SU-DHL-6 (cell line): ENCODE results near the gene LHFPL6.

Source experiments
- H2AFZ ChIP-seq: fragments of 200-600 bp; sonication (generic); 2 replicates; pipeline ENCODE4 v1.6.1; 2014; ENCODE audit warnings: low read depth, mild to moderate bottlenecking, moderate library complexity, mixed read lengths, antibody characterized with exemption, low read length; ENCODE audit not compliant: severe bottlenecking
- H3F3A ChIP-seq: fragments of 200-600 bp; shearing (Covaris generic); 2 replicates; pipeline ENCODE4 v1.6.0; 2016; ENCODE audit warnings: antibody characterized with exemption, mild to moderate bottlenecking; ENCODE audit not compliant: insufficient read depth
- H3K27ac ChIP-seq: fragments of 200-600 bp; sonication (generic); 2 replicates; pipeline ENCODE4 v1.5.1; 2016; ENCODE audit warnings: low read depth, mild to moderate bottlenecking, low read length, moderate library complexity, mixed read lengths
- H3K27me3 ChIP-seq: fragments of 200-600 bp; sonication (generic), shearing (Covaris generic); 2 replicates; pipeline ENCODE4 v1.6.0; 2014; ENCODE audit warnings: mild to moderate bottlenecking, low read length
- H3K36me3 ChIP-seq: fragments of 200-600 bp; sonication (generic); 2 replicates; pipeline ENCODE4 v1.6.1; 2014; ENCODE audit warnings: mild to moderate bottlenecking, low read length, mixed read lengths
- H3K4me2 ChIP-seq: fragments of 300-600, 200-600 bp; shearing (Covaris generic), sonication (generic); 2 replicates; pipeline ENCODE4 v1.6.0; 2014; ENCODE audit warnings: low read length, low read depth, mild to moderate bottlenecking; ENCODE audit not compliant: poor library complexity, severe bottlenecking
- H3K4me3 ChIP-seq: fragments of 200-600 bp; sonication (generic); 2 replicates; pipeline ENCODE4 v1.5.1; 2014; ENCODE audit warnings: antibody characterized with exemption, low read length, mild to moderate bottlenecking, mixed read lengths; ENCODE audit not compliant: insufficient read depth, poor library complexity, severe bottlenecking
- H3K79me2 ChIP-seq: fragments of 200-600 bp; sonication (generic); 2 replicates; pipeline ENCODE4 v1.6.1; 2014; ENCODE audit warnings: mild to moderate bottlenecking, low read length, moderate library complexity; ENCODE audit not compliant: insufficient read depth
- H3K9ac ChIP-seq: fragments of 200-600 bp; sonication (generic); 2 replicates; pipeline ENCODE4 v1.7.0; 2014; ENCODE audit warnings: mild to moderate bottlenecking, low read length
- H3K9me2 ChIP-seq: fragments of 200-600 bp; sonication (generic); replicated peaks from 2 replicates; pipeline ENCODE4 v1.6.1; 2014; ENCODE audit warnings: low read length; ENCODE audit not compliant: insufficient read depth
- H3K9me3 ChIP-seq: fragments of 200-600 bp; sonication (generic); 2 replicates; pipeline ENCODE4 v1.6.1; 2014; ENCODE audit warnings: low read length, mixed read lengths; ENCODE audit not compliant: insufficient read depth
- H4K20me1 ChIP-seq: fragments of 200-600 bp; sonication (generic); 2 replicates; pipeline ENCODE4 v1.6.1; 2014; ENCODE audit warnings: low read depth, mild to moderate bottlenecking, antibody characterized with exemption, low read length, moderate library complexity, mixed read lengths
- CTCF ChIP-seq: fragments of 200-600 bp; sonication (generic); IDR thresholded peaks from one replicate; pipeline ENCODE4 v1.5.1; 2017; ENCODE audit warnings: antibody characterized with exemption, mild to moderate bottlenecking, low read length, moderate library complexity; ENCODE audit not compliant: insufficient read depth, poor library complexity, severe bottlenecking
- EZH2phosphoT487 ChIP-seq: fragments of 200-600 bp; sonication (generic), shearing (Covaris generic); conservative IDR thresholded peaks from 2 replicates; pipeline ENCODE4 v1.6.1; 2018; ENCODE audit warnings: mild to moderate bottlenecking, antibody characterized with exemption, low read length, moderate library complexity, mixed read lengths

The LHFPL6 gene

GRCh38 chr13:39402221-39402970 lies 200.6 kb downstream of the LHFPL6 start:
- H4K20me1 ChIP-seq = no peaks in the 10 kb centered on the region
- no peaks in the 10 kb centered on the region for H3K9me2 ChIP-seq
- no peaks in the 10 kb centered on the region for H3K27me3 ChIP-seq
- no peaks in the 10 kb centered on the region for H3F3A ChIP-seq
- H2AFZ ChIP-seq = no peak overlapping the region
- H3K4me2 ChIP-seq = no peak overlapping the region
- no peak overlapping the region for H3K27ac ChIP-seq
- H3K36me3 ChIP-seq = no peaks in the 10 kb centered on the region
- H3K9me3 ChIP-seq = no peaks in the 10 kb centered on the region
- no peak overlapping the region for H3K9ac ChIP-seq
- TF ChIP-seq CTCF = no peak
- TF ChIP-seq EZH2phosphoT487 = no peak
- no peaks in the 10 kb centered on the region for H3K79me2 ChIP-seq
- H3K4me3 ChIP-seq = no peak overlapping the region

GRCh38 chr13:39401756-39402155 lies 201.2 kb downstream of the LHFPL6 start:
- no peaks in the 10 kb centered on the region for H3K79me2 ChIP-seq
- no peaks in the 10 kb centered on the region for H4K20me1 ChIP-seq
- H3K36me3 ChIP-seq = no peaks in the 10 kb centered on the region
- no peaks in the 10 kb centered on the region for H3K9me3 ChIP-seq
- H3K27ac ChIP-seq = no peak overlapping the region
- no peak for TF ChIP-seq CTCF
- no peak for TF ChIP-seq EZH2phosphoT487
- no peaks in the 10 kb centered on the region for H3K27me3 ChIP-seq
- H3F3A ChIP-seq = no peaks in the 10 kb centered on the region
- H3K9me2 ChIP-seq = no peaks in the 10 kb centered on the region
- H2AFZ ChIP-seq = no peak overlapping the region
- H3K4me3 ChIP-seq = no peak overlapping the region
- H3K9ac ChIP-seq = no peak overlapping the region
- no peak overlapping the region for H3K4me2 ChIP-seq

- H3K27me3 ChIP-seq = no peaks in the 10 kb centered on the region
- no peaks in the 10 kb centered on the region for H3K9me2 ChIP-seq
- no peak overlapping the region for H2AFZ ChIP-seq
- no peaks in the 10 kb centered on the region for H3F3A ChIP-seq
- no peak overlapping the region for H3K4me3 ChIP-seq
- no peaks in the 10 kb centered on the region for H3K79me2 ChIP-seq
- no peaks in the 10 kb centered on the region for H4K20me1 ChIP-seq
- H3K27ac ChIP-seq = no peak overlapping the region
- no peaks in the 10 kb centered on the region for H3K36me3 ChIP-seq
- no peak overlapping the region for H3K4me2 ChIP-seq
- H3K9ac ChIP-seq = no peak overlapping the region
- TF ChIP-seq CTCF (no peak), EZH2phosphoT487 (no peak)
- no peaks in the 10 kb centered on the region for H3K9me3 ChIP-seq
Observed at GRCh38 chr13:39401046-39401705, 201.8 kb downstream of the LHFPL6 start.
